HEK293 (cell line): ENCODE data around the gene FBXO17.
A peak's percentile ranks its signal among the peaks of the same experiment; 100 is the strongest.

Source experiments
- BCL11B ChIP-seq: fragments of 450-650 bp; formaldehyde crosslinking; IDR thresholded peaks from 2 replicates; pipeline ENCODE4 v1.5.1; 2016; ENCODE audit warnings: low read depth, missing biosample characterization, missing genetic modification characterization
- GLI2 ChIP-seq: fragments of 450-650 bp; formaldehyde crosslinking; IDR thresholded peaks from 2 replicates; pipeline ENCODE4; 2017; ENCODE audit warnings: missing biosample characterization, missing genetic modification characterization, low read depth, borderline replicate concordance
- GLI4 ChIP-seq: fragments of 450-650 bp; formaldehyde crosslinking; IDR thresholded peaks from 2 replicates; pipeline ENCODE4 v1.5.1; 2016; ENCODE audit warnings: missing biosample characterization, missing genetic modification characterization
- GLIS1 ChIP-seq: fragments of 450-650 bp; formaldehyde crosslinking; IDR thresholded peaks from 2 replicates; pipeline ENCODE4 v1.5.1; 2016; ENCODE audit warnings: missing biosample characterization, missing genetic modification characterization
- KLF10 ChIP-seq: fragments of 450-650 bp; IDR thresholded peaks from 2 replicates; pipeline ENCODE4 v1.5.1; 2018; ENCODE audit warnings: missing biosample characterization, mild to moderate bottlenecking, missing genetic modification characterization
- MYNN ChIP-seq: fragments of 450-650 bp; formaldehyde crosslinking; IDR thresholded peaks from 2 replicates; pipeline ENCODE4 v1.5.1; 2016; ENCODE audit warnings: missing biosample characterization, missing genetic modification characterization, borderline replicate concordance
- SP3 ChIP-seq: fragments of 450-650 bp; formaldehyde crosslinking; IDR thresholded peaks from 2 replicates; pipeline ENCODE4 v1.5.1; 2016; ENCODE audit warnings: missing biosample characterization, missing genetic modification characterization
- ZBTB26 ChIP-seq: fragments of 450-650 bp; formaldehyde crosslinking; optimal IDR thresholded peaks from 2 replicates; pipeline ENCODE3; 2016; ENCODE audit warnings: missing biosample characterization, mild to moderate bottlenecking, missing genetic modification characterization
- ZBTB8A ChIP-seq: fragments of 450-650 bp; formaldehyde crosslinking; IDR thresholded peaks from 2 replicates; pipeline ENCODE4 v1.5.1; 2016; ENCODE audit warnings: missing biosample characterization, missing genetic modification characterization
- ZFP37 ChIP-seq: fragments of 450-650 bp; formaldehyde crosslinking; IDR thresholded peaks from 2 replicates; pipeline ENCODE4 v1.5.1; 2016; ENCODE audit warnings: missing biosample characterization, missing genetic modification characterization
- ZNF121 ChIP-seq: fragments of 450-650 bp; formaldehyde crosslinking; IDR thresholded peaks from 2 replicates; pipeline ENCODE4 v1.5.1; 2016; ENCODE audit warnings: missing biosample characterization, missing genetic modification characterization
- ZNF174 ChIP-seq: fragments of 450-650 bp; formaldehyde crosslinking; IDR thresholded peaks from 2 replicates; pipeline ENCODE4 v1.5.0; 2017; ENCODE audit warnings: missing biosample characterization, mild to moderate bottlenecking, missing genetic modification characterization
- ZNF239 ChIP-seq: fragments of 450-650 bp; formaldehyde crosslinking; IDR thresholded peaks from 2 replicates; pipeline ENCODE4 v1.5.1; 2016; ENCODE audit warnings: missing biosample characterization, missing genetic modification characterization
- ZNF24 ChIP-seq: fragments of 450-650 bp; formaldehyde crosslinking; IDR thresholded peaks from 2 replicates; pipeline ENCODE4 v1.5.1; 2016; ENCODE audit warnings: missing biosample characterization, missing genetic modification characterization
- ZNF292 ChIP-seq: fragments of 450-650 bp; formaldehyde crosslinking; IDR thresholded peaks from 2 replicates; pipeline ENCODE4 v1.5.1; 2016; ENCODE audit warnings: low read depth, missing biosample characterization, missing genetic modification characterization, borderline replicate concordance
- ZNF341 ChIP-seq: fragments of 450-650 bp; formaldehyde crosslinking; IDR thresholded peaks from 2 replicates; pipeline ENCODE4; 2016; ENCODE audit warnings: low read depth, missing biosample characterization, missing genetic modification characterization
- ZNF416 ChIP-seq: fragments of 450-650 bp; formaldehyde crosslinking; IDR thresholded peaks from 2 replicates; pipeline ENCODE4 v1.5.1; 2016; ENCODE audit warnings: missing biosample characterization, missing genetic modification characterization
- ZNF423 ChIP-seq: fragments of 450-650 bp; formaldehyde crosslinking; IDR thresholded peaks from 2 replicates; pipeline ENCODE4 v1.5.1; 2016; ENCODE audit warnings: missing biosample characterization, missing genetic modification characterization
- ZNF513 ChIP-seq: fragments of 450-650 bp; IDR thresholded peaks from 2 replicates; pipeline ENCODE4 v1.5.1; 2018; ENCODE audit warnings: missing biosample characterization, missing genetic modification characterization
- ZNF548 ChIP-seq: fragments of 450-650 bp; formaldehyde crosslinking; IDR thresholded peaks from 2 replicates; pipeline ENCODE4 v1.5.1; 2016; ENCODE audit warnings: missing biosample characterization, missing genetic modification characterization
- ZNF600 ChIP-seq: fragments of 450-650 bp; formaldehyde crosslinking; IDR thresholded peaks from 2 replicates; pipeline ENCODE4 v1.5.1; 2016; ENCODE audit warnings: missing biosample characterization, missing genetic modification characterization
- ZNF621 ChIP-seq: fragments of 450-650 bp; formaldehyde crosslinking; IDR thresholded peaks from 2 replicates; pipeline ENCODE4 v1.5.1; 2017; ENCODE audit warnings: missing biosample characterization, missing genetic modification characterization
- ZNF626 ChIP-seq: fragments of 450-650 bp; sonication (Bioruptor Pico); formaldehyde crosslinking; IDR thresholded peaks from 2 replicates; pipeline ENCODE4 v1.5.1; 2018; ENCODE audit warnings: missing biosample characterization, missing genetic modification characterization, inconsistent platforms
- ZNF76 ChIP-seq: fragments of 450-650 bp; formaldehyde crosslinking; IDR thresholded peaks from 2 replicates; pipeline ENCODE4; 2016; ENCODE audit warnings: low read depth, missing biosample characterization, missing genetic modification characterization, borderline replicate concordance
- ZNF776 ChIP-seq: fragments of 450-650 bp; formaldehyde crosslinking; IDR thresholded peaks from 2 replicates; pipeline ENCODE4 v1.5.0; 2017; ENCODE audit warnings: missing biosample characterization, missing genetic modification characterization, borderline replicate concordance
- ZNF777 ChIP-seq: fragments of 450-650 bp; formaldehyde crosslinking; IDR thresholded peaks from 2 replicates; pipeline ENCODE4 v1.5.1; 2017; ENCODE audit warnings: missing biosample characterization, missing genetic modification characterization, borderline replicate concordance
- ZNF785 ChIP-seq: fragments of 450-650 bp; formaldehyde crosslinking; IDR thresholded peaks from 2 replicates; pipeline ENCODE4 v1.5.1; 2016; ENCODE audit warnings: missing biosample characterization, missing genetic modification characterization
- ZSCAN4 ChIP-seq: fragments of 450-650 bp; formaldehyde crosslinking; IDR thresholded peaks from 2 replicates; pipeline ENCODE4 v1.5.1; 2017; ENCODE audit warnings: missing biosample characterization, missing genetic modification characterization
- ZXDB ChIP-seq: fragments of 450-650 bp; formaldehyde crosslinking; IDR thresholded peaks from 2 replicates; pipeline ENCODE4 v1.5.1; 2016; ENCODE audit warnings: missing biosample characterization, missing genetic modification characterization
- TF ChIP-seq, protein P1 (sequence below): fragments of 450-650 bp; formaldehyde crosslinking; IDR thresholded peaks from 2 replicates; pipeline ENCODE4 v1.5.0; 2017; ENCODE audit warnings: missing biosample characterization, missing genetic modification characterization, borderline replicate concordance
- TF ChIP-seq, protein P2 (sequence below): fragments of 450-650 bp; formaldehyde crosslinking; IDR thresholded peaks from 2 replicates; pipeline ENCODE4 v1.5.1; 2017; ENCODE audit warnings: missing biosample characterization, missing genetic modification characterization
- TF ChIP-seq, protein P3 (sequence below): fragments of 450-650 bp; formaldehyde crosslinking; IDR thresholded peaks from 2 replicates; pipeline ENCODE4 v1.5.1; 2017; ENCODE audit warnings: missing biosample characterization, mild to moderate bottlenecking, missing genetic modification characterization, moderate library complexity

FBXO17 gene

DNA sequence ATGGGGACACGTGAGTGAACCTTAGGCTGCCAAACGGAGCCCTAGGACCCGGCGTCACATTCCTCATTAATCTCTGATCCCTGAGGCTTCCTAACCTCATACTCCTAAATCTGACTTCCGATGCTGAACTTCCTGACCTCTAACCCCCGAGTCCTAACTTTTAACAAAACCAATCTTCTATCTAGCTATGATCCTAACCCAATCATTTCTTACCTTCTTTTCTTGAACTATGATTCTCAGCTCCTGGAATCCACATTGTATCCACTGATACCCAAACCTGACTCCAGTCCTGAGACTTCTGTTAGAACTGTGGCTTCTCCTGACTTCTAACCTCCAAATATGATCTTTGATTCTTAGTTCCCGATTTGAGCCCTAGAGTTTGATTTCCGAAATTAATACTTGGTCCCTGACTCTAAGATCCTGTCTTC lies 75.3 kb downstream of the FBXO17 start (continued):
- TF ChIP-seq GLIS1 (tag by site-specific recombination) = no peak
- peak; percentile 82; the same call in 1 of the 2 replicates for TF ChIP-seq BCL11B
- TF ChIP-seq ZFP37 (tag by site-specific recombination) = peak; percentile 64; the same call in 1 of the 2 replicates
- no peak for TF ChIP-seq ZNF785 (tag by site-specific recombination)
- TF ChIP-seq ZNF776 (tag by site-specific recombination) = no peak
- TF ChIP-seq ZNF174 (tag by site-specific recombination) = no peak
- TF ChIP-seq, protein P1, sequence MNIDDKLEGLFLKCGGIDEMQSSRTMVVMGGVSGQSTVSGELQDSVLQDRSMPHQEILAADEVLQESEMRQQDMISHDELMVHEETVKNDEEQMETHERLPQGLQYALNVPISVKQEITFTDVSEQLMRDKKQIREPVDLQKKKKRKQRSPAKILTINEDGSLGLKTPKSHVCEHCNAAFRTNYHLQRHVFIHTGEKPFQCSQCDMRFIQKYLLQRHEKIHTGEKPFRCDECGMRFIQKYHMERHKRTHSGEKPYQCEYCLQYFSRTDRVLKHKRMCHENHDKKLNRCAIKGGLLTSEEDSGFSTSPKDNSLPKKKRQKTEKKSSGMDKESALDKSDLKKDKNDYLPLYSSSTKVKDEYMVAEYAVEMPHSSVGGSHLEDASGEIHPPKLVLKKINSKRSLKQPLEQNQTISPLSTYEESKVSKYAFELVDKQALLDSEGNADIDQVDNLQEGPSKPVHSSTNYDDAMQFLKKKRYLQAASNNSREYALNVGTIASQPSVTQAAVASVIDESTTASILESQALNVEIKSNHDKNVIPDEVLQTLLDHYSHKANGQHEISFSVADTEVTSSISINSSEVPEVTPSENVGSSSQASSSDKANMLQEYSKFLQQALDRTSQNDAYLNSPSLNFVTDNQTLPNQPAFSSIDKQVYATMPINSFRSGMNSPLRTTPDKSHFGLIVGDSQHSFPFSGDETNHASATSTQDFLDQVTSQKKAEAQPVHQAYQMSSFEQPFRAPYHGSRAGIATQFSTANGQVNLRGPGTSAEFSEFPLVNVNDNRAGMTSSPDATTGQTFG (tag by site-specific recombination) = no peak
- no peak for TF ChIP-seq MYNN (tag by site-specific recombination)
- no peak for TF ChIP-seq ZNF777 (tag by site-specific recombination)
- no peak for TF ChIP-seq ZNF76 (tag by site-specific recombination)
- TF ChIP-seq ZXDB (tag by site-specific recombination) = no peak
- no peak for TF ChIP-seq GLI4 (tag by site-specific recombination)
- TF ChIP-seq ZNF513 (tag by site-specific recombination) = no peak
- no peak for TF ChIP-seq ZNF416 (tag by site-specific recombination)
- TF ChIP-seq ZSCAN4 (tag by site-specific recombination) = no peak
- TF ChIP-seq ZNF548 (tag by site-specific recombination) = no peak
- no peak for TF ChIP-seq GLI2 (tag by site-specific recombination)
- TF ChIP-seq SP3 = no peak
- no peak for TF ChIP-seq ZBTB8A
- TF ChIP-seq ZBTB26 (tag by site-specific recombination) = no peak
- TF ChIP-seq KLF10 (tag by site-specific recombination) = no peak
- TF ChIP-seq, protein P2, sequence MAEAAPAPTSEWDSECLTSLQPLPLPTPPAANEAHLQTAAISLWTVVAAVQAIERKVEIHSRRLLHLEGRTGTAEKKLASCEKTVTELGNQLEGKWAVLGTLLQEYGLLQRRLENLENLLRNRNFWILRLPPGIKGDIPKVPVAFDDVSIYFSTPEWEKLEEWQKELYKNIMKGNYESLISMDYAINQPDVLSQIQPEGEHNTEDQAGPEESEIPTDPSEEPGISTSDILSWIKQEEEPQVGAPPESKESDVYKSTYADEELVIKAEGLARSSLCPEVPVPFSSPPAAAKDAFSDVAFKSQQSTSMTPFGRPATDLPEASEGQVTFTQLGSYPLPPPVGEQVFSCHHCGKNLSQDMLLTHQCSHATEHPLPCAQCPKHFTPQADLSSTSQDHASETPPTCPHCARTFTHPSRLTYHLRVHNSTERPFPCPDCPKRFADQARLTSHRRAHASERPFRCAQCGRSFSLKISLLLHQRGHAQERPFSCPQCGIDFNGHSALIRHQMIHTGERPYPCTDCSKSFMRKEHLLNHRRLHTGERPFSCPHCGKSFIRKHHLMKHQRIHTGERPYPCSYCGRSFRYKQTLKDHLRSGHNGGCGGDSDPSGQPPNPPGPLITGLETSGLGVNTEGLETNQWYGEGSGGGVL (tag by site-specific recombination) = peak; percentile 45
- no peak for TF ChIP-seq ZNF292 (tag by site-specific recombination)
- TF ChIP-seq, protein P3, sequence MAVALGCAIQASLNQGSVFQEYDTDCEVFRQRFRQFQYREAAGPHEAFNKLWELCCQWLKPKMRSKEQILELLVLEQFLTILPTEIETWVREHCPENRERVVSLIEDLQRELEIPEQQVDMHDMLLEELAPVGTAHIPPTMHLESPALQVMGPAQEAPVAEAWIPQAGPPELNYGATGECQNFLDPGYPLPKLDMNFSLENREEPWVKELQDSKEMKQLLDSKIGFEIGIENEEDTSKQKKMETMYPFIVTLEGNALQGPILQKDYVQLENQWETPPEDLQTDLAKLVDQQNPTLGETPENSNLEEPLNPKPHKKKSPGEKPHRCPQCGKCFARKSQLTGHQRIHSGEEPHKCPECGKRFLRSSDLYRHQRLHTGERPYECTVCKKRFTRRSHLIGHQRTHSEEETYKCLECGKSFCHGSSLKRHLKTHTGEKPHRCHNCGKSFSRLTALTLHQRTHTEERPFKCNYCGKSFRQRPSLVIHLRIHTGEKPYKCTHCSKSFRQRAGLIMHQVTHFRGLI (tag by site-specific recombination) = no peak; the same call in 1 of the 2 replicates
- TF ChIP-seq ZNF600 (tag by site-specific recombination) = no peak; the same call in 1 of the 2 replicates
- TF ChIP-seq ZNF24 (tag by site-specific recombination) = 0 out of 2 replicates have a peak, but pooled peaks have one; percentile 17
- no peak for TF ChIP-seq ZNF239 (tag by site-specific recombination)
- no peak for TF ChIP-seq ZNF626 (tag by site-specific recombination)
- no peak; the same call in 1 of the 2 replicates for TF ChIP-seq ZNF423
- no peak for TF ChIP-seq ZNF121
- TF ChIP-seq ZNF341 = no peak
- no peak for TF ChIP-seq ZNF621
